Choroid plexus epithelial cell (primary cell): ENCODE measurements around the gene ARHGEF7.

Source experiments
- DNase-seq: peaks from one replicate; pipeline ENCODE4 v3.0.0-alpha.2; 2010; ENCODE audit warnings: low read depth
- H3K4me3 ChIP-seq: 2 replicates; pipeline ENCODE4 v1.5.1; 2011; ENCODE audit warnings: low read depth, mild to moderate bottlenecking, control low read depth, low read length, moderate library complexity
- TF ChIP-seq, protein P1 (sequence below): conservative IDR thresholded peaks from 2 replicates; pipeline ENCODE4 v1.5.1; 2011; ENCODE audit warnings: low read depth, mild to moderate bottlenecking, control low read depth, inconsistent platforms, low read length, moderate library complexity

The ARHGEF7 gene

DNA sequence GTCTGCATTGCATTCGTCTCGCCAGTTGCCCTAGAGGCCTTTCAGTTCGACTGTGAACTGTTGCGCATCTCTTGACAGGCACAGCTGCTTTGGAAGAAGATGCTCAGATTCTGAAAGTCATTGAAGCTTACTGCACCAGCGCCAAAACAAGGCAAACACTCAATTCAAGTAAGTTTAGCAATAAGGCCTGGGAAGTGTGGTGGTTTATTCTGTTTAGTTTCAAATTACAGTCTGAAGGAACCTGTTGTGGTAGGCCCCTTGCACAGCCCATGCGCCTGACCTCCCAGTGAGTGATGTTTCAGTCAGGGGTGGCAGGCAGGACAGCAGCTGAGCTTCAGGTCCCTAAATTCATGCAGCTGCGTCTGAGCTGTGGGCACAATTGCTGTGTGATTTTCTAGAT, 173.2 kb downstream of the ARHGEF7 start:
- no peak overlapping the region for H3K4me3 ChIP-seq
- no peak for DNase-seq
- TF ChIP-seq, protein P1, sequence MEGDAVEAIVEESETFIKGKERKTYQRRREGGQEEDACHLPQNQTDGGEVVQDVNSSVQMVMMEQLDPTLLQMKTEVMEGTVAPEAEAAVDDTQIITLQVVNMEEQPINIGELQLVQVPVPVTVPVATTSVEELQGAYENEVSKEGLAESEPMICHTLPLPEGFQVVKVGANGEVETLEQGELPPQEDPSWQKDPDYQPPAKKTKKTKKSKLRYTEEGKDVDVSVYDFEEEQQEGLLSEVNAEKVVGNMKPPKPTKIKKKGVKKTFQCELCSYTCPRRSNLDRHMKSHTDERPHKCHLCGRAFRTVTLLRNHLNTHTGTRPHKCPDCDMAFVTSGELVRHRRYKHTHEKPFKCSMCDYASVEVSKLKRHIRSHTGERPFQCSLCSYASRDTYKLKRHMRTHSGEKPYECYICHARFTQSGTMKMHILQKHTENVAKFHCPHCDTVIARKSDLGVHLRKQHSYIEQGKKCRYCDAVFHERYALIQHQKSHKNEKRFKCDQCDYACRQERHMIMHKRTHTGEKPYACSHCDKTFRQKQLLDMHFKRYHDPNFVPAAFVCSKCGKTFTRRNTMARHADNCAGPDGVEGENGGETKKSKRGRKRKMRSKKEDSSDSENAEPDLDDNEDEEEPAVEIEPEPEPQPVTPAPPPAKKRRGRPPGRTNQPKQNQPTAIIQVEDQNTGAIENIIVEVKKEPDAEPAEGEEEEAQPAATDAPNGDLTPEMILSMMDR, result no peak

DNA sequence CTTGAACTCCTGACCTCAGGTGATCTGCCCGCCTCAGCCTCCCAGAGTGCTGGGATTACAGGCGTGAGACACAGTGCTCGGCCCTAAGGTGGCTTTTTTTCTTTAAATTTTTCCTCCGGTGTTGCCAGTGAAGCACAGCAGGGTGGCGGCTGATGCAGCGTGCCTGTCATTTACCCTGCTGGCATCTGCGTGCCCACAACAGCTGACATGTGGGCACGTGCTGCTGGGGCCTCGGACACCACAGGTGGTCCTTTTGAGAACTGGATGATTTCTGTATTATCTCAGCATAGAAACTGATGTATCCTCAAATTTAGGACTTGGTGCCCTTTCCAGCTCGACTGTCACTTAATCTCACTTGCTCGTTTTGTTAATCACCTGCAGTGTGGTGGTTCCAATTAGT, 174.1 kb downstream of the ARHGEF7 start:
- H3K4me3 ChIP-seq, result no peak overlapping the region
- TF ChIP-seq, protein P1, result no peak
- no peak for DNase-seq

DNA sequence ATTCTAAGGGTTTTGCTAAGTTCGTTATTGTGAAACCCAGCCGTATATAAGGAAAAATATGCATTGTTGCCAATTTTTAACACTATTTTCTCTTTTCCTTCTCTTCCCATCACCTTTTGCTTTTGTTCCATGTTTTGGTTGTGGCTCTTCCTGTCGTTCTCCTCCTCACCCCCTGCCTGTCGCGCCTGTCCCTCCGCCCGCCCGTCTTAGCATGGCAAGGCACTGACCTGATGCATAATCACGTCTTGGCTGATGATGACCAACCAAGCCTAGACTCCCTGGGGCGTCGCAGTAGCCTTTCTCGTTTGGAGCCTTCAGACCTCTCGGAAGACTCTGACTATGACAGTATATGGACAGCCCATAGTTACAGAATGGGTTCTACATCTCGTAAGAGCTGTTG, 176.8 kb downstream of the ARHGEF7 start:
- TF ChIP-seq, protein P1, result no peak
- no peak overlapping the region for H3K4me3 ChIP-seq
- DNase-seq, result no peak

DNA sequence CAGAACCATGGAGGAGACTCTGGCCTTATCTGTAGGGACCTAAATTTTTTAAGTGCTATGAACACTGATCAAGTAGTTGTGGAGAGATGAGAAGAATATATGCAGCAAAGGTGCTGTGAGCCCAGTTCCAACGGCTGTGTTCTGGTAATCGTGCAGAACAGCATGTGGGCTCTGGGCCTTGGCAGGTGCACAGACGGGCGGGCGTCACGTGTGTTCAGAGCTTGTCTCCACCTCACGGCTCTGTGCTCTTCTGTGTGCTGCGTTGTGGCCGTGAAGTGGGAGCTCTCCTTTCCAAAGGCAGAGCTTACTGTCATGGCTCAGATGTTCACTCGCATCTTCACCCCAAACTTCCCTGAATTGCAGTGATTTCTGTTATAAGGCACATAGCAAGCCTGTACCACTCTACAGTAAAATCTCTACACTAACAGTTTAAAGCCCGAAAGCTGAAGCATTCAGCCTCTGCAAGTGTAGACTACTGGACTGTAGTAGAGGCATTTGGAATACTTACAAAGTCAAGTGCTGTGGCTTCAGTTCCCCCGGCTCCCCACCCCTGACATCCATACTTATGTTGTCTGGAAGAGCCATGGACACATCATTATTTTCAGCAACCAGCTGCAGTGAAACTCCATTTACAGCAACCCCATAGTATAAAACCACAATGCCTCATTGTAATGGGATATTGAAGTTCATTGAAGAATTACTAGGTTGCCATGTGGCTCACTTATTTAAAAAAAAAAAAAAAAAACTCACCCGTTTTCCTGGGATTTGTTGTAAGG, 177.8 kb downstream of the ARHGEF7 start:
- TF ChIP-seq, protein P1, result no peak
- H3K4me3 ChIP-seq, result no peak overlapping the region
- DNase-seq, result no peak

DNA sequence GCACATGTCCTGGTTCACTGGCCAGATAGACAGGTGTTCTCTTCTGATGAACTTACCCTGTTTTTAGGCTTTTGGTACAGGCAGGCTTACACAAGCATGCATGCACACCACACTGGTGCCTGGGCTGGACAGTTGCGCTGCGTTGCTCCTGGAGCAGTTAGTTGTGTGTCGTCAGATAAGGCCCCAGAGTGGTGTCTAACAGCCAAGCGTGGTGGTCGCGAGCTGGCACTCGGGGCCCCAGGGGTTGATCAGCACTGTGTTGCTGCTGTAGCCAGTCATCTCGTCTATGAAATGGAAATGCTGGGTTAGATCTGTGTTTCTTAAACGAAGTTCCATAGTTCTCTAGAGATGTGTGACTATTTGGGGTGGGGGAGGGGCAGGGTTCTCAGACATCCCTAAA, 180.8 kb downstream of the ARHGEF7 start:
- no peak overlapping the region for H3K4me3 ChIP-seq
- DNase-seq, result no peak
- TF ChIP-seq, protein P1, result no peak

DNA sequence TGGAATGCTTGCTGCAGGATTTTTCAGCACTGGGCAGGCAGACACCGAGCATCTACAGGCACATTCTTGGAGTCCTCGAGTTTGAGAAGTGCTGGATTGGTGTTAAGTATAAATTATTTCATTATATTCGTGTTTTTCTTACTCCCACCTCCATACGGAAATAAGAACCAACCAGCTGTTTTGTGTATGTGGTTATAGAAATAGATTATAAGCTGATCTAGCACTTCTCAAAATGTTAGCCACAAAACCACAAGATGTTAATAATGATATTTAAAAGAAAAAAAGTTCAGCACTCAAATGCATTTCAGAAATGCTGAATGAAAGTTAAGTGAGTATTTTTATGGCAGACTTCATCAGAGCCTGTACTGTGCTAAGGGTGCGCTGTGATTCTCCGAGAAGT, 181.3 kb downstream of the ARHGEF7 start:
- DNase-seq, result no peak

More for the DNA sequence above, 181.3 kb downstream of the ARHGEF7 start:
- TF ChIP-seq, protein P1, result no peak
- H3K4me3 ChIP-seq, result no peak overlapping the region
